Aorta (tissue), 5 donors: ENCODE results near the gene TARBP1. TPM values are rescaled to one million over a fixed set of nuclear protein-coding genes. Genes with fewer than 3 reads are reported as not detected.

Source experiments
- ATAC-seq: fragments of 200-7000 bp; cut with Tn5 transposase; one replicate; pipeline ENCODE4 v1.9.1; 2022; ENCODE audit warnings: moderate library complexity; ENCODE audit not compliant: low FRiP score
- DNase-seq, 2 donors: peaks; one replicate each; pipeline ENCODE4 v3.0.0-alpha.2; 2020
- H3K27ac ChIP-seq, 2 donors: one replicate each; pipeline ENCODE4 v1.5.1; 2013; ENCODE audit warnings: low read length in 2 of 2, mild to moderate bottlenecking in 2 of 2, moderate library complexity in 2 of 2, control low read depth in 1 of 2, inconsistent platforms in 1 of 2, low read depth in 1 of 2
- H3K27me3 ChIP-seq, 2 donors: one replicate each; pipeline ENCODE4 v1.6.1; 2013; ENCODE audit warnings: control low read depth in 1 of 2, low read length in 1 of 2, mild to moderate bottlenecking in 1 of 2, moderate library complexity in 1 of 2; ENCODE audit not compliant: insufficient read depth in 2 of 2, control insufficient read depth in 1 of 2
- H3K36me3 ChIP-seq, 2 donors: one replicate each; pipeline ENCODE4 v1.6.1; 2013; ENCODE audit warnings: control low read depth in 1 of 2, low read length in 1 of 2, mild to moderate bottlenecking in 1 of 2; ENCODE audit not compliant: insufficient read depth in 2 of 2, control insufficient read depth in 1 of 2
- H3K4me1 ChIP-seq, 2 donors: one replicate each; pipeline ENCODE4 v1.6.1; 2013; ENCODE audit warnings: low read length in 2 of 2, control low read depth in 1 of 2, mild to moderate bottlenecking in 1 of 2, moderate library complexity in 1 of 2; ENCODE audit not compliant: insufficient read depth in 2 of 2, control insufficient read depth in 1 of 2
- H3K4me3 ChIP-seq, 2 donors: one replicate each; pipeline ENCODE4 v1.5.1; 2013; ENCODE audit warnings: low read length in 2 of 2, control low read depth in 1 of 2, mild to moderate bottlenecking in 1 of 2
- H3K9me3 ChIP-seq: one replicate; pipeline ENCODE4 v1.6.1; 2013; ENCODE audit warnings: mild to moderate bottlenecking, low read length; ENCODE audit not compliant: control insufficient read depth
- WGBS, 2 donors: extraction: QIAGEN DNeasy Blood & Tissue Kit; methylation state at CpG; one replicate each; pipeline ENCODE4 v1.1.7; 2013; 5-methylcytosine and 5-hydroxymethylcytosine counted together
- intact Hi-C, 2 donors: fragments of 100-400 bp; cut with DNase I; formaldehyde crosslinking; loops; one replicate each; pipeline versions ENCODE4 v1.14.2 to v1.15.0; 2022
- polyA plus RNA-seq, 2 donors: library from polyadenylated mRNA; stranded (reverse); fragments of 200-250 nt; gene quantifications; one replicate each; pipeline ENCODE4 v1.2.3, GENCODE V29; 2013
- total RNA-seq, 2 donors: library from RNA; stranded (reverse); fragmentation: NEBNext Ultra II Directional; extraction: Animal tissue kit (Norgen Biotek cat#: 25700); gene quantifications; one replicate each; pipeline ENCODE4 v1.2.1, GENCODE V29; 2021
- donor health status: healthy with polysubstance abuse.
- donor health status: Bipolar disorder and iron deficiency.
- donor health status: DM: no; HTN: no; CAD: no.
- donor health status: DM: no; HTN: no; CAD: no.
- donor health status: DM: yes; HTN: yes; CAD: no.

Gene TARBP1
- total and polyA plus RNA-seq, 4 donors = 3.1 to 23.2 (median 14.2) TPM

GRCh38 chr1:234499943-234500245 is 20.9 kb upstream of the TARBP1 start:
- ATAC-seq (no peak), DNase-seq (no peak)
- Histone ChIP-seq H3K36me3 (no peaks in the 10 kb centered on the region), H3K27ac (peak overlapping the region; percentile 62 to 97), H3K9me3 (no peaks in the 10 kb centered on the region), H3K4me1 (peaks cover 0 to 12% of the 10 kb centered on the region in 2 donors), H3K27me3 (no peaks in the 10 kb centered on the region), H3K4me3 (no peak overlapping the region)
- intact Hi-C loops = loop anchor here (1.0 to 10.0 kb wide), 11 partner anchors 33 to 583 kb away; no protein-coding TSS in a partner anchor
- 8 to 10% methylated on average over 4 of the region's 4 CpGs for WGBS, 2 donors

- no peak overlapping the region for H3K4me3 ChIP-seq
- no peaks in the 10 kb centered on the region for H3K9me3 ChIP-seq
- intact Hi-C loops = loop anchor here (1.0 to 10.0 kb wide), 11 partner anchors 33 to 583 kb away; no protein-coding TSS in a partner anchor
- no peaks in the 10 kb centered on the region for H3K27me3 ChIP-seq
- 3% methylated on average over 27 of the region's 27 CpGs for WGBS, 2 donors
- H3K4me1 ChIP-seq = peaks cover 0 to 15% of the 10 kb centered on the region in 2 donors
- H3K36me3 ChIP-seq = no peaks in the 10 kb centered on the region
- ATAC-seq (peak; percentile 97), DNase-seq (peak; percentile 94 to 97)
- peak overlapping the region; percentile 62 to 97 for H3K27ac ChIP-seq
These were observed 20.4 kb upstream of the TARBP1 start for GRCh38 chr1:234499119-234499942.

GRCh38 chr1:234498448-234499118 is 19.6 kb upstream of the TARBP1 start:
- intact Hi-C loops = loop anchor here (1.0 to 10.0 kb wide), 11 partner anchors 34 to 584 kb away; no protein-coding TSS in a partner anchor
- ATAC-seq (peak; percentile 34), DNase-seq (no peak)
- H3K4me1 ChIP-seq = peaks cover 0 to 15% of the 10 kb centered on the region in 2 donors
- H3K4me3 ChIP-seq = no peak overlapping the region
- H3K27me3 ChIP-seq = no peaks in the 10 kb centered on the region
- WGBS, 2 donors = 47 to 56% methylated on average over 9 of the region's 9 CpGs
- H3K9me3 ChIP-seq = no peaks in the 10 kb centered on the region
- H3K36me3 ChIP-seq = no peaks in the 10 kb centered on the region
- H3K27ac ChIP-seq = peak overlapping the region in 1 of 2 donors; percentile 73

- no peak overlapping the region for H3K4me3 ChIP-seq
- H3K36me3 ChIP-seq = no peaks in the 10 kb centered on the region
- no peak for ATAC-seq
- intact Hi-C loops = loop anchor here (5.0 to 10.0 kb wide), 7 partner anchors 105 to 500 kb away; no protein-coding TSS in a partner anchor
- peaks cover 0 to 15% of the 10 kb centered on the region in 2 donors for H3K4me1 ChIP-seq
- no peak overlapping the region for H3K27ac ChIP-seq
- no peaks in the 10 kb centered on the region for H3K9me3 ChIP-seq
- DNase-seq = no peak
- H3K27me3 ChIP-seq = no peaks in the 10 kb centered on the region
- 96 to 100% methylated on average over 1 of the region's 1 CpG for whole genome bisulfite sequencing, 2 donors
These were observed 18.6 kb upstream of the TARBP1 start for GRCh38 chr1:234497589-234497988.

GRCh38 chr1:234495231-234495990 is 16.4 kb upstream of the TARBP1 start:
- WGBS, 2 donors = 5 to 6% methylated on average over 7 of the region's 7 CpGs
- no peaks in the 10 kb centered on the region for H3K36me3 ChIP-seq
- H3K9me3 ChIP-seq = no peaks in the 10 kb centered on the region
- H3K27ac ChIP-seq = peak overlapping the region; percentile 18 to 86
- no peak overlapping the region for H3K4me3 ChIP-seq
- peaks cover 0 to 9% of the 10 kb centered on the region in 2 donors for H3K4me1 ChIP-seq
- intact Hi-C loops = loop anchor here (2.0 to 10.0 kb wide), 8 partner anchors 107 to 595 kb away; no protein-coding TSS in a partner anchor
- DNase-seq (no peak), ATAC-seq (no peak)
- H3K27me3 ChIP-seq = no peaks in the 10 kb centered on the region

- Histone ChIP-seq H3K4me3 (no peak overlapping the region), H3K4me1 (peaks cover 0 to 6% of the 10 kb centered on the region in 2 donors), H3K27ac (no peak overlapping the region), H3K9me3 (no peaks in the 10 kb centered on the region), H3K36me3 (no peaks in the 10 kb centered on the region), H3K27me3 (no peaks in the 10 kb centered on the region)
- ATAC-seq (no peak), DNase-seq (no peak)
- 93 to 94% methylated on average over 4 of the region's 4 CpGs for WGBS, 2 donors
- intact Hi-C loops = loop anchor here (2.0 to 10.0 kb wide), 2 partner anchors 421 to 597 kb away; no protein-coding TSS in a partner anchor
These were observed 15.1 kb upstream of the TARBP1 start for GRCh38 chr1:234494049-234494448.

- 79 to 81% methylated on average over 4 of the region's 4 CpGs for WGBS, 2 donors
- H3K4me1 ChIP-seq = peaks cover 5 to 6% of the 10 kb centered on the region in 2 donors
- no peaks in the 10 kb centered on the region for H3K27me3 ChIP-seq
- no peak overlapping the region for H3K4me3 ChIP-seq
- no peak overlapping the region for H3K27ac ChIP-seq
- intact Hi-C loops = loop anchor here in 1 of 2 donors (10.0 kb wide), 1 partner anchor 424 kb away; no protein-coding TSS in a partner anchor
- no peaks in the 10 kb centered on the region for H3K9me3 ChIP-seq
- ATAC-seq = no peak
- DNase-seq = no peak
- no peaks in the 10 kb centered on the region for H3K36me3 ChIP-seq
These were observed 12.0 kb upstream of the TARBP1 start for GRCh38 chr1:234490793-234491479.

GRCh38 chr1:234489698-234490077 is 10.7 kb upstream of the TARBP1 start:
- intact Hi-C loops = loop anchor here (2.0 to 10.0 kb wide), 2 partner anchors 425 to 603 kb away; no protein-coding TSS in a partner anchor
- no peak for ATAC-seq
- WGBS, 2 donors = 52 to 73% methylated on average over 2 of the region's 2 CpGs

More at GRCh38 chr1:234489698-234490077, 10.7 kb upstream of the TARBP1 start:
- H3K4me1 ChIP-seq = peaks cover 1 to 5% of the 10 kb centered on the region in 2 donors
- H3K9me3 ChIP-seq = no peaks in the 10 kb centered on the region
- no peak overlapping the region for H3K27ac ChIP-seq
- DNase-seq = no peak
- no peaks in the 10 kb centered on the region for H3K36me3 ChIP-seq
- H3K4me3 ChIP-seq = no peak overlapping the region
- H3K27me3 ChIP-seq = no peaks in the 10 kb centered on the region
